ENCODE results near the gene LAMTOR3. TPM values are rescaled to one million over a fixed set of nuclear protein-coding genes. Genes with fewer than 3 reads are reported as not detected.

LAMTOR3 gene
- total and polyA plus RNA-seq, 10 of the 15 experiments (the other 5 are each of a cell fraction or from before 2014, with no cell fraction given) = 30.1 to 120 (median 65.5) TPM

GRCh38 chr4:99894998-99895397 lies 771 bp upstream of the LAMTOR3 start:
- no TSS peak for BruUV-seq (replicated peaks)
- WGBS (ENCODE audit: insufficient coverage, insufficient replicate concordance, low lambda C conversion rate, missing lambda C conversion rate) = 99% methylated on average over 16 of the region's 16 CpGs
- Histone ChIP-seq H3K36me3 (ENCODE audit: control insufficient read depth in 2 of 2, insufficient read depth in 2 of 2, low read length in 1 of 2) (peaks cover 0 to 2% of the 10 kb centered on the region in 2 experiments; a peak in 1 of 4 replicates), H3K4me1 (ENCODE audit: control insufficient read depth, insufficient read depth, low read length) (no peaks in the 10 kb centered on the region), H4K20me1 (ENCODE audit: control insufficient read depth, insufficient read depth) (no peaks in the 10 kb centered on the region), H3K4me2 (ENCODE audit: control insufficient read depth, insufficient read depth) (peak overlapping the region; percentile 73), H3K4me3 (peak overlapping the region; percentile 57; the same call in 1 of the 2 replicates), H3K79me2 (ENCODE audit: control insufficient read depth, insufficient read depth, low read length) (peaks cover 26% of the 10 kb centered on the region), H3K9ac (ENCODE audit: control insufficient read depth, insufficient read depth, low read length) (no peak overlapping the region), H2AFZ (ENCODE audit: control insufficient read depth, low read depth, low read length) (no peak overlapping the region; the same call in 1 of the 2 replicates), H3K27me3 (replicated peaks in 1 of 2; ENCODE audit: control insufficient read depth in 2 of 2, insufficient read depth in 2 of 2, low read length in 1 of 2) (no peaks in the 10 kb centered on the region), H3K27ac (ENCODE audit: control insufficient read depth, insufficient read depth) (peak overlapping the region; percentile 30; the same call in 1 of the 2 replicates), H3K9me3 (replicated peaks; ENCODE audit: control insufficient read depth, insufficient read depth, low read length) (no peaks in the 10 kb centered on the region)
- no peak for TF ChIP-seq USF1 (IDR thresholded peaks at IDR 0.05; ENCODE audit: borderline replicate concordance, extremely low read length, insufficient read depth, low read depth, low read length)
- TF ChIP-seq IRF4 (IDR thresholded peaks at IDR 0.05; ENCODE audit: low read depth, low read length) = no peak
- TF ChIP-seq MYC (IDR thresholded peaks at IDR 0.05; ENCODE audit: insufficient read depth, insufficient read length, insufficient replicate concordance, low read length, severe bottlenecking) = no peak
- TF ChIP-seq E2F4 (IDR thresholded peaks at IDR 0.05; ENCODE audit: low read depth, low read length) = no peak
- TF ChIP-seq TAF1 (IDR thresholded peaks at IDR 0.05; ENCODE audit: borderline replicate concordance, low read depth, low read length) = no peak
- TF ChIP-seq TCF12 (IDR thresholded peaks at IDR 0.05; ENCODE audit: low read depth, low read length) = no peak
- no peak for TF ChIP-seq NFYB (IDR thresholded peaks at IDR 0.05; ENCODE audit: insufficient read depth, low read depth, low read length)
- no peak for TF ChIP-seq NFYA (IDR thresholded peaks at IDR 0.05; ENCODE audit: borderline replicate concordance, low read depth, low read length)
- TF ChIP-seq CBX5 (IDR thresholded peaks at IDR 0.05; ENCODE audit: low read depth) = no peak
- no peak for TF ChIP-seq NKRF (conservative IDR thresholded peaks at IDR 0.05)
- TF ChIP-seq ZNF622 (IDR thresholded peaks at IDR 0.05) = no peak
- FAIRE-seq (no peak), ATAC-seq (no peak), DNase-seq (ENCODE audit: low read depth, low spot score) (no peak)
- ChIA-PET SMC1A (ENCODE audit: uncharacterized antibody, unreplicated experiment) (interaction anchor here (0.7 to 2.2 kb wide), 10 partner anchors 23 to 84 kb away, joined by 3 to 15 read pairs (median 4); partner anchors contain the start of gene DNAJB14), RAD21 (ENCODE audit: unreplicated experiment) (interaction anchor here (0.6 to 1.9 kb wide), 13 partner anchors 9 to 900 kb away, joined by 3 to 31 read pairs (median 3); partner anchors contain the start of genes DAPP1, DNAJB14, H2AZ1 and METAP1), CTCF (interaction anchor here (0.7 to 2.2 kb wide), 10 partner anchors 10 to 198 kb away, joined by 3 to 13 read pairs (median 4); partner anchors contain the start of genes DNAJB14 and H2AZ1), POLR2A (interaction anchor here (1.0 to 3.2 kb wide), 5 partner anchors 29 to 84 kb away, joined by 3 to 23 read pairs (median 3); partner anchors contain the start of genes DNAJB14 and H2AZ1)
- intact Hi-C loops (cut with micrococcal nuclease; ENCODE audit: unreplicated experiment) (loop anchor here (1.0 kb wide), 1 partner anchor 54 kb away; no protein-coding TSS in a partner anchor), in situ Hi-C loops (cut with MboI) (loop anchor here (5.0 kb wide), 1 partner anchor 333 kb away; the partner anchor contains the start of gene TRMT10A)

Measured in GM12878 (cell line).